Measurements from ENCODE around the gene PPP1R2C. TPM values are rescaled to one million over a fixed set of nuclear protein-coding genes. Genes with fewer than 3 reads are reported as not detected.

PPP1R2C gene
- total RNA-seq, 1 experiment from 2014 or later = not detected

- no peak overlapping the region for H3K27ac Mint-ChIP-seq (ENCODE audit: unreplicated experiment)
- TF ChIP-seq, protein P1, sequence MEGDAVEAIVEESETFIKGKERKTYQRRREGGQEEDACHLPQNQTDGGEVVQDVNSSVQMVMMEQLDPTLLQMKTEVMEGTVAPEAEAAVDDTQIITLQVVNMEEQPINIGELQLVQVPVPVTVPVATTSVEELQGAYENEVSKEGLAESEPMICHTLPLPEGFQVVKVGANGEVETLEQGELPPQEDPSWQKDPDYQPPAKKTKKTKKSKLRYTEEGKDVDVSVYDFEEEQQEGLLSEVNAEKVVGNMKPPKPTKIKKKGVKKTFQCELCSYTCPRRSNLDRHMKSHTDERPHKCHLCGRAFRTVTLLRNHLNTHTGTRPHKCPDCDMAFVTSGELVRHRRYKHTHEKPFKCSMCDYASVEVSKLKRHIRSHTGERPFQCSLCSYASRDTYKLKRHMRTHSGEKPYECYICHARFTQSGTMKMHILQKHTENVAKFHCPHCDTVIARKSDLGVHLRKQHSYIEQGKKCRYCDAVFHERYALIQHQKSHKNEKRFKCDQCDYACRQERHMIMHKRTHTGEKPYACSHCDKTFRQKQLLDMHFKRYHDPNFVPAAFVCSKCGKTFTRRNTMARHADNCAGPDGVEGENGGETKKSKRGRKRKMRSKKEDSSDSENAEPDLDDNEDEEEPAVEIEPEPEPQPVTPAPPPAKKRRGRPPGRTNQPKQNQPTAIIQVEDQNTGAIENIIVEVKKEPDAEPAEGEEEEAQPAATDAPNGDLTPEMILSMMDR (IDR thresholded peaks at IDR 0.05; ENCODE audit: unreplicated experiment) = no peak
- CTCF ChIA-PET = no interaction called here
These were observed 37.5 kb downstream of the PPP1R2C start for GRCh38 chrX:42740456-42740855.

GRCh38 chrX:42739741-42740140, 38.2 kb downstream of the PPP1R2C start:
- DNase-seq = no peak
- TF ChIP-seq, protein P1 (IDR thresholded peaks at IDR 0.05; ENCODE audit: unreplicated experiment) = no peak
- Mint-ChIP-seq H3K9me3 (ENCODE audit: low read depth, unreplicated experiment) (no peaks in the 10 kb centered on the region), H3K4me3 (ENCODE audit: low read depth, unreplicated experiment) (no peak overlapping the region), H3K4me1 (ENCODE audit: low read depth, unreplicated experiment) (no peaks in the 10 kb centered on the region), H3K27me3 (ENCODE audit: unreplicated experiment) (no peaks in the 10 kb centered on the region), H3K36me3 (ENCODE audit: insufficient read depth, unreplicated experiment) (no peaks in the 10 kb centered on the region), H3K27ac (ENCODE audit: unreplicated experiment) (no peak overlapping the region)
- CTCF ChIA-PET = no interaction called here
- BruUV-seq (replicated peaks) = no TSS peak
- intact Hi-C loops (cut with micrococcal nuclease; ENCODE audit: unreplicated experiment) = no loop called here

More at GRCh38 chrX:42740456-42740855, 37.5 kb downstream of the PPP1R2C start:
- Mint-ChIP-seq H3K9me3 (ENCODE audit: low read depth, unreplicated experiment) (no peaks in the 10 kb centered on the region), H3K36me3 (ENCODE audit: insufficient read depth, unreplicated experiment) (no peaks in the 10 kb centered on the region), H3K27me3 (ENCODE audit: unreplicated experiment) (no peaks in the 10 kb centered on the region), H3K4me3 (ENCODE audit: low read depth, unreplicated experiment) (no peak overlapping the region), H3K4me1 (ENCODE audit: low read depth, unreplicated experiment) (no peaks in the 10 kb centered on the region)
- DNase-seq = no peak
- intact Hi-C loops (cut with micrococcal nuclease; ENCODE audit: unreplicated experiment) = no loop called here
- BruUV-seq (replicated peaks) = no TSS peak

- Mint-ChIP-seq H3K27me3 (ENCODE audit: unreplicated experiment) (no peaks in the 10 kb centered on the region), H3K4me3 (ENCODE audit: low read depth, unreplicated experiment) (no peak overlapping the region), H3K27ac (ENCODE audit: unreplicated experiment) (no peak overlapping the region), H3K9me3 (ENCODE audit: low read depth, unreplicated experiment) (no peaks in the 10 kb centered on the region), H3K36me3 (ENCODE audit: insufficient read depth, unreplicated experiment) (no peaks in the 10 kb centered on the region), H3K4me1 (ENCODE audit: low read depth, unreplicated experiment) (no peaks in the 10 kb centered on the region)
- TF ChIP-seq, protein P1 (IDR thresholded peaks at IDR 0.05; ENCODE audit: unreplicated experiment) = no peak
- intact Hi-C loops (cut with micrococcal nuclease; ENCODE audit: unreplicated experiment) = no loop called here
- CTCF ChIA-PET = no interaction called here
- BruUV-seq (replicated peaks) = no TSS peak
- no peak for DNase-seq
These were observed 38.7 kb downstream of the PPP1R2C start for GRCh38 chrX:42739258-42739657.

- CTCF ChIA-PET = no interaction called here
- DNase-seq = no peak
- H3K4me3 Mint-ChIP-seq (ENCODE audit: low read depth, unreplicated experiment) = no peak overlapping the region
- no peaks in the 10 kb centered on the region for H3K36me3 Mint-ChIP-seq (ENCODE audit: insufficient read depth, unreplicated experiment)
- H3K4me1 Mint-ChIP-seq (ENCODE audit: low read depth, unreplicated experiment) = no peaks in the 10 kb centered on the region
- TF ChIP-seq, protein P1 (IDR thresholded peaks at IDR 0.05; ENCODE audit: unreplicated experiment) = no peak
- intact Hi-C loops (cut with micrococcal nuclease; ENCODE audit: unreplicated experiment) = no loop called here
- H3K27ac Mint-ChIP-seq (ENCODE audit: unreplicated experiment) = no peak overlapping the region
- H3K27me3 Mint-ChIP-seq (ENCODE audit: unreplicated experiment) = no peaks in the 10 kb centered on the region
- H3K9me3 Mint-ChIP-seq (ENCODE audit: low read depth, unreplicated experiment) = no peaks in the 10 kb centered on the region
- no TSS peak for BruUV-seq (replicated peaks)
These were observed 39.4 kb downstream of the PPP1R2C start for GRCh38 chrX:42738552-42738951.
